SK-N-SH (cell line): Measurements from ENCODE around the gene COL4A2. TPM values are rescaled to one million over a fixed set of nuclear protein-coding genes. Genes with fewer than 3 reads are reported as not detected.

Experiments used
- CTCF ChIA-PET: fragments of 300-600, 350-600 bp; formaldehyde crosslinking; extraction: SDS; loops from one replicate; lab custom pipeline; 2021; lab: Yijun Ruan, JAX
- POLR2A ChIA-PET: fragments of 350-600 bp; sonication (Branson Sonifier 250); formaldehyde crosslinking; extraction: SDS; loops from one replicate; lab custom pipeline; 2020; ENCODE audit warnings: antibody characterized with exemption, inconsistent platforms; lab: Yijun Ruan, JAX
- DNase-seq: peaks from one replicate; pipeline ENCODE4 v3.0.0; 2012
- H2AFZ ChIP-seq: fragments of 200-600 bp; sonication (generic); 2 replicates; pipeline ENCODE4 v1.8.1; 2016; ENCODE audit warnings: antibody characterized with exemption, mild to moderate bottlenecking, low read depth
- H3F3A ChIP-seq: fragments of 200-600 bp; sonication (generic); replicated peaks from 2 replicates; pipeline ENCODE3; 2016; ENCODE audit warnings: antibody characterized with exemption, mild to moderate bottlenecking; ENCODE audit not compliant: insufficient read depth
- H3K27ac ChIP-seq, 2 experiments: fragments of 200-500 bp in 1 of 2; fragments of 200-600 bp in 1 of 2; sonication (Bioruptor generic) in 1 of 2; sonication (generic), shearing (Covaris generic) in 1 of 2; 2 replicates each; pipeline versions ENCODE4 v1.5.1 to v1.6.1; 2014 to 2016; ENCODE audit warnings: low read depth in 2 of 2, inconsistent platforms in 1 of 2, low read length in 1 of 2, mild to moderate bottlenecking in 1 of 2, mixed read lengths in 1 of 2
- H3K27me3 ChIP-seq: fragments of 200-600 bp; sonication (generic), shearing (Covaris generic); 2 replicates; pipeline ENCODE4 v1.6.1; 2016; ENCODE audit warnings: mixed run types; ENCODE audit not compliant: insufficient read depth
- H3K36me3 ChIP-seq, 2 experiments: fragments of 200-500 bp in 1 of 2; fragments of 200-600 bp in 1 of 2; sonication (Bioruptor generic) in 1 of 2; sonication (generic) in 1 of 2; replicated peaks in 1 of 2; 2 replicates each; pipeline versions ENCODE3 to v1.5.1; 2014 to 2016; ENCODE audit warnings: low read length in 1 of 2, mild to moderate bottlenecking in 1 of 2; ENCODE audit not compliant: insufficient read depth in 2 of 2, control insufficient read depth in 1 of 2
- H3K4me1 ChIP-seq, 2 experiments: fragments of 200-500 bp in 1 of 2; fragments of 200-600 bp in 1 of 2; sonication (Bioruptor generic) in 1 of 2; sonication (generic), shearing (Covaris generic) in 1 of 2; 2 replicates each; pipeline versions ENCODE4 v1.5.1 to v1.6.1; 2014 to 2016; ENCODE audit warnings: low read depth in 1 of 2, low read length in 1 of 2, mixed run types in 1 of 2; ENCODE audit not compliant: insufficient read depth in 2 of 2, control insufficient read depth in 1 of 2
- H3K4me2 ChIP-seq: fragments of 200-600 bp; sonication (generic), shearing (Covaris generic); 2 replicates; pipeline ENCODE4 v1.6.1; 2017; ENCODE audit warnings: mixed run types
- H3K4me3 ChIP-seq, 2 experiments: fragments of 200-500 bp in 1 of 2; fragments of 200-600 bp in 1 of 2; sonication (Bioruptor generic) in 1 of 2; sonication (generic), shearing (Covaris generic) in 1 of 2; 2 replicates each; pipeline versions ENCODE4 v1.5.1 to v1.8.1; 2014 to 2016; ENCODE audit warnings: low read depth in 2 of 2, inconsistent platforms in 1 of 2, low read length in 1 of 2, mild to moderate bottlenecking in 1 of 2, mixed read lengths in 1 of 2, moderate library complexity in 1 of 2
- H3K79me2 ChIP-seq: fragments of 200-600 bp; sonication (generic); 2 replicates; pipeline ENCODE4 v1.8.1; 2017; ENCODE audit warnings: mild to moderate bottlenecking; ENCODE audit not compliant: insufficient read depth
- H3K9ac ChIP-seq: fragments of 200-600 bp; sonication (generic); 2 replicates; pipeline ENCODE4 v1.6.1; 2017; ENCODE audit warnings: mixed run types
- H3K9me2 ChIP-seq: fragments of 200-600 bp; sonication (generic); 2 replicates; pipeline ENCODE4 v1.6.1; 2017; ENCODE audit warnings: mixed run types
- H3K9me3 ChIP-seq: fragments of 200-600 bp; sonication (generic); 2 replicates; pipeline ENCODE4 v1.6.1; 2017; ENCODE audit warnings: mixed run types, mild to moderate bottlenecking, moderate library complexity
- H4K20me1 ChIP-seq: fragments of 200-600 bp; sonication (generic); 2 replicates; pipeline ENCODE4 v1.6.1; 2017; ENCODE audit warnings: mild to moderate bottlenecking, mixed run types; ENCODE audit not compliant: insufficient read depth
- CHD2 ChIP-seq: fragments of 150-350 bp; IDR thresholded peaks from 2 replicates; pipeline ENCODE4 v1.6.1; 2018; ENCODE audit warnings: low read length; ENCODE audit not compliant: partially characterized antibody
- FOXJ3 ChIP-seq: sonication (generic); formaldehyde crosslinking; IDR thresholded peaks from 2 replicates; pipeline ENCODE4 v1.5.1; 2020; ENCODE audit warnings: mild to moderate bottlenecking, missing genetic modification reagents
- FOXM1 ChIP-seq: IDR thresholded peaks from 2 replicates; pipeline ENCODE4 v1.4.0; 2012; ENCODE audit warnings: low read depth, mild to moderate bottlenecking
- GABPA ChIP-seq: IDR thresholded peaks from 2 replicates; pipeline ENCODE4 v1.4.0; 2012; ENCODE audit warnings: low read depth, mild to moderate bottlenecking
- GATA2 ChIP-seq: sonication (generic); formaldehyde crosslinking; IDR thresholded peaks from 2 replicates; pipeline ENCODE4 v1.5.0; 2020; ENCODE audit warnings: mild to moderate bottlenecking, missing genetic modification reagents
- MEF2A ChIP-seq: IDR thresholded peaks from 2 replicates; pipeline ENCODE4 v1.4.0; 2012; ENCODE audit warnings: low read depth, borderline replicate concordance
- NRF1 ChIP-seq: IDR thresholded peaks from 2 replicates; pipeline ENCODE4 v1.6.1; 2012; ENCODE audit warnings: low read depth, mild to moderate bottlenecking, low read length
- RAD21 ChIP-seq: IDR thresholded peaks from 2 replicates; pipeline ENCODE4 v1.6.1; 2012; ENCODE audit warnings: mild to moderate bottlenecking, low read length
- RFX5 ChIP-seq: IDR thresholded peaks from 2 replicates; pipeline ENCODE4 v1.6.1; 2012; ENCODE audit warnings: mild to moderate bottlenecking, improper control_type of control experiment, low read length
- RXRA ChIP-seq: IDR thresholded peaks from 2 replicates; pipeline ENCODE4 v1.4.0; 2012; ENCODE audit warnings: low read depth, mild to moderate bottlenecking, borderline replicate concordance
- SIN3A ChIP-seq: IDR thresholded peaks from 2 replicates; pipeline ENCODE4 v1.6.1; 2012; ENCODE audit warnings: low read depth, mild to moderate bottlenecking, low read length, moderate library complexity, borderline replicate concordance
- SMC3 ChIP-seq: IDR thresholded peaks from 2 replicates; pipeline ENCODE4 v1.6.1; 2012; ENCODE audit warnings: low read depth, low read length, improper control_type of control experiment
- TEAD4 ChIP-seq: IDR thresholded peaks from 2 replicates; pipeline ENCODE4 v1.4.0; 2012; ENCODE audit warnings: mild to moderate bottlenecking, borderline replicate concordance; ENCODE audit not compliant: insufficient read depth
- WGBS: methylation state at CpG from one replicate; pipeline ENCODE4 v1.1.6; 2017; ENCODE audit warnings: low lambda C conversion rate; 5-methylcytosine and 5-hydroxymethylcytosine counted together
- polyA plus RNA-seq, 3 experiments: library from polyadenylated mRNA; depleted of rRNA; stranded (reverse); fragments of >200 nt; gene quantifications; 2 replicates each; pipeline ENCODE4 v1.2.3, GENCODE V29; 2012
- TF ChIP-seq, protein P1 (sequence below): IDR thresholded peaks from 2 replicates; pipeline ENCODE4 v1.4.0; 2012; ENCODE audit warnings: low read depth
- TF ChIP-seq, protein P2 (sequence below): IDR thresholded peaks from 2 replicates; pipeline ENCODE4 v1.4.0; 2012; ENCODE audit warnings: low read depth, borderline replicate concordance
- TF ChIP-seq, protein P3 (sequence below): fragments of 150-350 bp; IDR thresholded peaks from 2 replicates; pipeline ENCODE4 v1.6.1; 2017; ENCODE audit warnings: antibody characterized with exemption, low read length, low read depth, borderline replicate concordance
- TF ChIP-seq, protein P4 (sequence below): IDR thresholded peaks from 2 replicates; pipeline ENCODE4 v1.4.0; 2012; ENCODE audit warnings: low read depth, borderline replicate concordance

COL4A2 gene
- polyA plus RNA-seq, 1 of the 3 experiments (the other 2 are of a cell fraction): 137 TPM

DNA sequence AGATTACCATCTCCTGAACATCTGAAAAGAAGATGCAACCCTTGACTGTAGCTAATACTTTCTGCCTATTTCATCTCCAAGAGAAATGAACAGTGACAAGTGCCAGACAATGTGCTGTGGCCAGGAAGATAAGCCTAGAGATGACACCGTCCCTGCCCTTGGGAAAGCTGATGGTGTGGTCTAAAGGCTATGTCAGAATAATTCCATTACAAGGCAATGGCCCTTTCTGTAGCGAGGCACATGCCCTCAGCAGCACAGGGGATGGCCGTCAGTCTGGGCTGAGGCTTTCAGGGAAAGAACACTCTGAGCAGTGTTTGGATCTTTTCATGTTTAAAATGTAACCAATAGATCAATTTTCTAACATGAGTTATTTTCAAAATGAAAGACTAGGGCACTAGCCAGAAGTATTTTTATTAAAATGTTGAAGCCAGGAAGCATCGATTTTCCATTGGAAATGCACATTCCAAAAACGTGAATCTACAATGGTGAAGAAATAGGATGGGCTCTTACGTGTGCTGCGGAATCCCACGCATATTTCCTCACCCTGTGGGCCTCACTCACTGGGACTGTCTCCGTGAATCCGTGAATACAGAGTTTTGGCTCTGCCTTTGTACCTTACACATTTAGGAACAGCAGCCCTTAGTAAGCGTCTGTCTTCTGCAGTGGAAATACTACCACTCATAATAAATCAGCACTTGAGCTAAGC lies 22.2 kb upstream of the COL4A2 start:
- ChIA-PET CTCF (interaction anchor here (0.5 kb wide), 1 partner anchor 113 kb away, joined by 3 read pairs; no protein-coding TSS in a partner anchor), POLR2A (no interaction called here)
- TF ChIP-seq FOXM1 (no peak), MEF2A (no peak), RXRA (no peak), GATA2 (CRISPR knock-in tag) (0 out of 2 replicates have a peak, but pooled peaks have one; percentile 8), RAD21 (no peak)
- H3K9me3 ChIP-seq: no peaks in the 10 kb centered on the region
- no peaks in the 10 kb centered on the region for H3K27me3 ChIP-seq
- H3K4me3 ChIP-seq: no peak overlapping the region
- no peak for DNase-seq
- H4K20me1 ChIP-seq: peaks cover 24% of the 10 kb centered on the region; the same call in 1 of the 2 replicates
- WGBS: 89% methylated on average over 11 of the region's 11 CpGs
- no peak overlapping the region for H3K4me2 ChIP-seq
- H3K36me3 ChIP-seq: no peaks in the 10 kb centered on the region
- no peak overlapping the region for H2AFZ ChIP-seq
- peaks cover 12% of the 10 kb centered on the region for H3F3A ChIP-seq
- H3K4me1 ChIP-seq: peaks cover 0 to 6% of the 10 kb centered on the region in 2 experiments; a peak in 1 of 4 replicates
- peaks cover 89% of the 10 kb centered on the region for H3K79me2 ChIP-seq
- H3K9me2 ChIP-seq: no peaks in the 10 kb centered on the region
- no peak overlapping the region for H3K27ac ChIP-seq
- no peak overlapping the region for H3K9ac ChIP-seq

DNA sequence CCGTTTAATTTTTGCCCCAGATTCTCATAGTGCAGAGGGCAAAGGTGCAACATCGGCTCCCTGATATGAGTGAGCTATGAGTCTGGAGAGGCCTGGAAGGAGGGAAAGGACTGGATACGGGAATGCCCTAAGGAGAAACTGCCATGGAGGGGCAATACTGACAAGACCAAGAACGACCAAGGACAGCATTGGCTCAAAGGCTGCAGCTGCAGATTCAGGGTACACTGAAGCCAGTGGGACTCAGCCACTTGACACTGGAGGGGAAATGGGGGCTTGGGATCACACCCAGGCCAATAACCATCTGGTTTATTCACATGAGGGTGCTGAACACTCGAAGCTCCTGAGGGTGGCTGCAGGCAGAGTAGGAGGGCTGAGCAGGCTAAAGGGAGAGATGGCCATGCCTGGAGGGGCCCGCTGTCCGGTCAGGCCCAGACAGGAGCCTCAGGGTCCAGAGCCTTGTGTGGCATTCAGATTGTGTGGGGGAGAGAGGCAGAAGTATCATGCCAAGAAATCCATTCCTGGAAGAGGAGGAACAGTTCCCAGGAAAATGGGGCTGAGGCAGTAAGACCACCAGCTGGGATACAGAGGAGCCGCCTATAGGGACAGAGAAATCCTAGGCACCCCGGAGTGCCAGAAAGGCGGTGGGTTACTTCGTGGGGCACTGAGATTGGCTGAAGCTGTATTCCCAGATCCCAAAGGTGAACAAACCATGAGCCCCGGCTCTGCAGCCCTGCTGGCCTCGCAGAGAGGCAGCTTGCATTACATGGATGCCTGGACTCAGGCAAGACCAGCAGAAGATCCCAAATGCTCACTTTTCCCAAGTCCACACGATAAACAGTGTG lies 20.9 kb upstream of the COL4A2 start:
- H3K4me2 ChIP-seq: no peak overlapping the region
- CTCF ChIA-PET: interaction anchor here (1.2 kb wide), 2 partner anchors 14 to 19 kb away, joined by 3 read pairs; no protein-coding TSS in a partner anchor
- H4K20me1 ChIP-seq: peaks cover 23% of the 10 kb centered on the region; the same call in 1 of the 2 replicates
- peaks cover 6% of the 10 kb centered on the region for H3F3A ChIP-seq
- H3K27ac ChIP-seq: no peak overlapping the region
- H3K4me3 ChIP-seq: no peak overlapping the region
- no peak overlapping the region for H2AFZ ChIP-seq
- no peaks in the 10 kb centered on the region for H3K9me3 ChIP-seq
- peaks cover 0 to 6% of the 10 kb centered on the region in 2 experiments; a peak in 1 of 4 replicates for H3K4me1 ChIP-seq
- 93% methylated on average over 10 of the region's 14 CpGs for WGBS
- peaks cover 89% of the 10 kb centered on the region for H3K79me2 ChIP-seq
- POLR2A ChIA-PET: no interaction called here
- no peaks in the 10 kb centered on the region for H3K9me2 ChIP-seq
- H3K36me3 ChIP-seq: no peaks in the 10 kb centered on the region
- H3K9ac ChIP-seq: no peak overlapping the region
- H3K27me3 ChIP-seq: no peaks in the 10 kb centered on the region
- TF ChIP-seq, protein P1, sequence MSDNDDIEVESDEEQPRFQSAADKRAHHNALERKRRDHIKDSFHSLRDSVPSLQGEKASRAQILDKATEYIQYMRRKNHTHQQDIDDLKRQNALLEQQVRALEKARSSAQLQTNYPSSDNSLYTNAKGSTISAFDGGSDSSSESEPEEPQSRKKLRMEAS: no peak
- TF ChIP-seq GABPA: no peak
- no peak for TF ChIP-seq FOXJ3
- TF ChIP-seq, protein P2, sequence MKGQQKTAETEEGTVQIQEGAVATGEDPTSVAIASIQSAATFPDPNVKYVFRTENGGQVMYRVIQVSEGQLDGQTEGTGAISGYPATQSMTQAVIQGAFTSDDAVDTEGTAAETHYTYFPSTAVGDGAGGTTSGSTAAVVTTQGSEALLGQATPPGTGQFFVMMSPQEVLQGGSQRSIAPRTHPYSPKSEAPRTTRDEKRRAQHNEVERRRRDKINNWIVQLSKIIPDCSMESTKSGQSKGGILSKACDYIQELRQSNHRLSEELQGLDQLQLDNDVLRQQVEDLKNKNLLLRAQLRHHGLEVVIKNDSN: no peak
- no peak for TF ChIP-seq SMC3
- no peak for TF ChIP-seq CHD2
- no peak for TF ChIP-seq RFX5
- no peak for TF ChIP-seq RXRA
- no peak for TF ChIP-seq MEF2A
- no peak for TF ChIP-seq SIN3A
- TF ChIP-seq, protein P3, sequence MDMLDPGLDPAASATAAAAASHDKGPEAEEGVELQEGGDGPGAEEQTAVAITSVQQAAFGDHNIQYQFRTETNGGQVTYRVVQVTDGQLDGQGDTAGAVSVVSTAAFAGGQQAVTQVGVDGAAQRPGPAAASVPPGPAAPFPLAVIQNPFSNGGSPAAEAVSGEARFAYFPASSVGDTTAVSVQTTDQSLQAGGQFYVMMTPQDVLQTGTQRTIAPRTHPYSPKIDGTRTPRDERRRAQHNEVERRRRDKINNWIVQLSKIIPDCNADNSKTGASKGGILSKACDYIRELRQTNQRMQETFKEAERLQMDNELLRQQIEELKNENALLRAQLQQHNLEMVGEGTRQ: no peak
- TF ChIP-seq GATA2 (CRISPR knock-in tag): no peak
- TF ChIP-seq TEAD4: no peak
- TF ChIP-seq NRF1: no peak
- TF ChIP-seq, protein P4, sequence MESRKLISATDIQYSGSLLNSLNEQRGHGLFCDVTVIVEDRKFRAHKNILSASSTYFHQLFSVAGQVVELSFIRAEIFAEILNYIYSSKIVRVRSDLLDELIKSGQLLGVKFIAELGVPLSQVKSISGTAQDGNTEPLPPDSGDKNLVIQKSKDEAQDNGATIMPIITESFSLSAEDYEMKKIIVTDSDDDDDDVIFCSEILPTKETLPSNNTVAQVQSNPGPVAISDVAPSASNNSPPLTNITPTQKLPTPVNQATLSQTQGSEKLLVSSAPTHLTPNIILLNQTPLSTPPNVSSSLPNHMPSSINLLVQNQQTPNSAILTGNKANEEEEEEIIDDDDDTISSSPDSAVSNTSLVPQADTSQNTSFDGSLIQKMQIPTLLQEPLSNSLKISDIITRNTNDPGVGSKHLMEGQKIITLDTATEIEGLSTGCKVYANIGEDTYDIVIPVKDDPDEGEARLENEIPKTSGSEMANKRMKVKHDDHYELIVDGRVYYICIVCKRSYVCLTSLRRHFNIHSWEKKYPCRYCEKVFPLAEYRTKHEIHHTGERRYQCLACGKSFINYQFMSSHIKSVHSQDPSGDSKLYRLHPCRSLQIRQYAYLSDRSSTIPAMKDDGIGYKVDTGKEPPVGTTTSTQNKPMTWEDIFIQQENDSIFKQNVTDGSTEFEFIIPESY: no peak
- TF ChIP-seq, all 33 proteins: peak for 0
- DNase-seq: no peak
